GM23338 (cell line): ENCODE data around the gene FXYD7. TPM values are rescaled to one million over a fixed set of nuclear protein-coding genes. Genes with fewer than 3 reads are reported as not detected.

Source experiments
- ATAC-seq: fragments of 200-7000 bp; cut with Tn5 transposase; 3 replicates; pipeline ENCODE4 v1.9.1; 2020
- DNase-seq: peaks from one replicate; pipeline ENCODE4 v3.0.0-alpha.2; 2015; ENCODE audit warnings: low spot score
- H2AFZ ChIP-seq: fragments of 200-600 bp; sonication (generic); 2 replicates; pipeline ENCODE4 v1.8.0; 2016; ENCODE audit warnings: antibody characterized with exemption, mild to moderate bottlenecking, moderate library complexity
- H3F3A ChIP-seq: fragments of 200-600 bp; sonication (generic); replicated peaks from 2 replicates; pipeline ENCODE4 v1.8.0; 2017; ENCODE audit warnings: antibody characterized with exemption, mixed run types, low read depth
- H3K27ac ChIP-seq: fragments of 200-600 bp; sonication (generic); 2 replicates; pipeline ENCODE4 v1.6.1; 2016; ENCODE audit warnings: low read depth
- H3K27me3 ChIP-seq: fragments of 200-600 bp; sonication (generic); 2 replicates; pipeline ENCODE4 v1.8.0; 2016; ENCODE audit warnings: mild to moderate bottlenecking, mixed run types, moderate library complexity; ENCODE audit not compliant: insufficient read depth
- H3K36me3 ChIP-seq: fragments of 200-600 bp; sonication (generic); 2 replicates; pipeline ENCODE4 v1.8.0; 2016; ENCODE audit warnings: mild to moderate bottlenecking; ENCODE audit not compliant: insufficient read depth
- H3K4me1 ChIP-seq: fragments of 200-600 bp; sonication (generic); 2 replicates; pipeline ENCODE4 v1.8.0; 2016; ENCODE audit warnings: mild to moderate bottlenecking, moderate library complexity; ENCODE audit not compliant: insufficient read depth
- H3K4me2 ChIP-seq: fragments of 200-600 bp; sonication (generic); 2 replicates; pipeline ENCODE4 v1.7.1; 2017; ENCODE audit warnings: mixed run types
- H3K4me3 ChIP-seq: fragments of 200-600 bp; sonication (generic); 2 replicates; pipeline ENCODE4 v1.6.1; 2016; ENCODE audit warnings: mixed run types
- H3K79me2 ChIP-seq: fragments of 200-600 bp; sonication (generic); replicated peaks from 2 replicates; pipeline ENCODE4 v1.8.0; 2017; ENCODE audit warnings: mild to moderate bottlenecking; ENCODE audit not compliant: insufficient read depth
- H3K9me2 ChIP-seq: fragments of 200-600 bp; sonication (generic); 2 replicates; pipeline ENCODE4 v1.8.0; 2017; ENCODE audit not compliant: insufficient read depth
- H4K20me1 ChIP-seq: fragments of 200-600 bp; sonication (generic); replicated peaks from 2 replicates; pipeline ENCODE4 v1.8.0; 2017; ENCODE audit warnings: mild to moderate bottlenecking; ENCODE audit not compliant: insufficient read depth
- H3K27ac Mint-ChIP-seq: 2 replicates; pipeline ENCODE4 v1.8.0; 2020; ENCODE audit warnings: inconsistent platforms, mild to moderate bottlenecking, moderate library complexity, mixed read lengths
- H3K27me3 Mint-ChIP-seq: 3 replicates; pipeline ENCODE4 v1.8.0; 2022; ENCODE audit warnings: low read depth, mild to moderate bottlenecking, moderate library complexity, mixed read lengths, inconsistent platforms; ENCODE audit not compliant: insufficient read depth, poor library complexity
- H3K36me3 Mint-ChIP-seq: 3 replicates; pipeline ENCODE4 v1.8.0; 2021; ENCODE audit warnings: low read depth, mild to moderate bottlenecking, inconsistent platforms, moderate library complexity, mixed read lengths
- H3K4me1 Mint-ChIP-seq: 3 replicates; pipeline ENCODE4 v1.8.0; 2020; ENCODE audit warnings: mild to moderate bottlenecking, inconsistent platforms, mixed read lengths
- H3K4me3 Mint-ChIP-seq: 3 replicates; pipeline ENCODE4 v1.8.0; 2021; ENCODE audit warnings: moderate library complexity, mild to moderate bottlenecking, inconsistent platforms, mixed read lengths
- H3K9me3 Mint-ChIP-seq: 3 replicates; pipeline ENCODE4 v1.8.0; 2020; ENCODE audit warnings: moderate library complexity, mild to moderate bottlenecking, inconsistent platforms, mixed read lengths
- CREB1 ChIP-seq: fragments of 250-450 bp; sonication (Bioruptor Pico); IDR thresholded peaks from 2 replicates; pipeline ENCODE4 v1.5.0; 2020; ENCODE audit warnings: low read depth, mild to moderate bottlenecking, moderate library complexity
- EZH2 ChIP-seq: fragments of 200-600 bp; sonication (generic); IDR thresholded peaks from one replicate; pipeline ENCODE4 v1.8.0; 2017; ENCODE audit warnings: antibody characterized with exemption, mild to moderate bottlenecking, low read depth; ENCODE audit not compliant: unreplicated experiment
- EZH2phosphoT487 ChIP-seq: fragments of 200-600 bp; sonication (generic); IDR thresholded peaks from one replicate; pipeline ENCODE4 v1.8.1; 2018; ENCODE audit warnings: antibody characterized with exemption; ENCODE audit not compliant: unreplicated experiment
- JUNB ChIP-seq: IDR thresholded peaks from one replicate; pipeline ENCODE4 v1.6.1; 2016; ENCODE audit warnings: antibody characterized with exemption; ENCODE audit not compliant: unreplicated experiment
- NANOG ChIP-seq: IDR thresholded peaks from 2 replicates; pipeline ENCODE4 v1.6.1; 2016; ENCODE audit warnings: antibody characterized with exemption, borderline replicate concordance
- POLR2AphosphoS5 ChIP-seq: IDR thresholded peaks from 2 replicates; pipeline ENCODE4 v1.6.1; 2016; ENCODE audit warnings: antibody characterized with exemption, low read depth
- STAT1 ChIP-seq: IDR thresholded peaks from one replicate; pipeline ENCODE4 v1.6.1; 2016; ENCODE audit warnings: antibody characterized with exemption; ENCODE audit not compliant: unreplicated experiment
- ZNF114 ChIP-seq: fragments of 250-450 bp; sonication (Bioruptor Pico); IDR thresholded peaks from 2 replicates; pipeline ENCODE4 v1.5.0; 2020; ENCODE audit warnings: mild to moderate bottlenecking, moderate library complexity
- ZNF331 ChIP-seq: fragments of 250-450 bp; sonication (Bioruptor Pico); IDR thresholded peaks from 2 replicates; pipeline ENCODE4 v1.5.0; 2020; ENCODE audit warnings: low read depth, mild to moderate bottlenecking, moderate library complexity
- ZNF462 ChIP-seq: fragments of 250-450 bp; sonication (Bioruptor Pico); IDR thresholded peaks from 2 replicates; pipeline ENCODE4 v1.5.0; 2020; ENCODE audit warnings: mild to moderate bottlenecking, moderate library complexity
- polyA plus RNA-seq: library from polyadenylated mRNA; unstranded; fragments of >200 nt; fragmentation: Nextera tagmentation; extraction: Ambion mirVana; gene quantifications from 2 replicates; pipeline ENCODE4 v1.2.1, GENCODE V29; 2016
- total RNA-seq: library from RNA; depleted of rRNA; stranded (reverse); fragments of >200 nt; shearing (Covaris generic); gene quantifications from 2 replicates; pipeline ENCODE4 v1.2.3, GENCODE V29; 2014
- TF ChIP-seq, protein P1 (sequence below), 2 experiments: fragments of 200-600 bp in 1 of 2; sonication (generic) in 1 of 2; conservative IDR thresholded peaks; 2 replicates each; pipeline versions ENCODE4 v1.5.1 to v1.6.1; 2016 to 2017; ENCODE audit warnings: antibody characterized with exemption in 2 of 2, low read depth in 2 of 2, mild to moderate bottlenecking in 2 of 2, moderate library complexity in 1 of 2
- TF ChIP-seq, protein P2 (sequence below): IDR thresholded peaks from one replicate; pipeline ENCODE4 v1.6.1; 2018; ENCODE audit warnings: antibody characterized with exemption; ENCODE audit not compliant: unreplicated experiment
- TF ChIP-seq, protein P3 (sequence below): IDR thresholded peaks from 2 replicates; pipeline ENCODE4 v1.6.1; 2016; ENCODE audit warnings: antibody characterized with exemption

FXYD7 gene
- total and polyA plus RNA-seq, 2 experiments from 2014 or later, result 9.6 to 44.0 TPM

DNA sequence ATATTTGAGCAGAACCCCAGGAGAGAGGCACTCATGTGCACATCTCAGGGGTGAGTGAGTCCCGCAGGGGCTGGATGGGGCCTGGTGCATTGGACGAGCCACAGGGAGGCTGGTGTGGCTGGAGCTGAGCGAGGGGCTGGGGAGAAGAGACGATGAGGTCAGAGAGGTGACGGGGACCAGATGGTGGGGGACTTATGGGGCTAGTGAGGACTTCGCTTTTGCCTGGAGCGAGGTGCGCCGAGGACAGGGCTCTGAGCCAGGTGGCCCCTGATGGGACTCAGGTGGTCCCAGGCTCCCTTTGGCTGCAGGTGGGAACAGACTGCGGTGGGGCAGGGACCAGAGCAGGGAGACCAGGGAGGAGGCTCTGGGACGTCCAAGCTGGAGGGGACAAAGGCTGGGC, 34.3 kb upstream of the FXYD7 start:
- no peak overlapping the region for H3K4me3 Mint-ChIP-seq
- no peaks in the 10 kb centered on the region; the same call in 1 of the 3 replicates for H3K9me3 Mint-ChIP-seq

More for the DNA sequence above, 34.3 kb upstream of the FXYD7 start:
- H3F3A ChIP-seq, result no peaks in the 10 kb centered on the region
- H3K4me1 Mint-ChIP-seq, result peaks cover 16% of the 10 kb centered on the region
- H3K9me2 ChIP-seq, result no peaks in the 10 kb centered on the region
- no peaks in the 10 kb centered on the region for H4K20me1 ChIP-seq
- H3K27me3 Mint-ChIP-seq, result peaks cover 19% of the 10 kb centered on the region
- no peaks in the 10 kb centered on the region for H3K79me2 ChIP-seq
- peaks cover 4% of the 10 kb centered on the region for H3K4me1 ChIP-seq
- H3K4me3 ChIP-seq, result no peak overlapping the region
- no peak overlapping the region for H2AFZ ChIP-seq
- ATAC-seq (no peak), DNase-seq (no peak)
- TF ChIP-seq ZNF331 (CRISPR knock-in tag), result no peak
- TF ChIP-seq, protein P1, sequence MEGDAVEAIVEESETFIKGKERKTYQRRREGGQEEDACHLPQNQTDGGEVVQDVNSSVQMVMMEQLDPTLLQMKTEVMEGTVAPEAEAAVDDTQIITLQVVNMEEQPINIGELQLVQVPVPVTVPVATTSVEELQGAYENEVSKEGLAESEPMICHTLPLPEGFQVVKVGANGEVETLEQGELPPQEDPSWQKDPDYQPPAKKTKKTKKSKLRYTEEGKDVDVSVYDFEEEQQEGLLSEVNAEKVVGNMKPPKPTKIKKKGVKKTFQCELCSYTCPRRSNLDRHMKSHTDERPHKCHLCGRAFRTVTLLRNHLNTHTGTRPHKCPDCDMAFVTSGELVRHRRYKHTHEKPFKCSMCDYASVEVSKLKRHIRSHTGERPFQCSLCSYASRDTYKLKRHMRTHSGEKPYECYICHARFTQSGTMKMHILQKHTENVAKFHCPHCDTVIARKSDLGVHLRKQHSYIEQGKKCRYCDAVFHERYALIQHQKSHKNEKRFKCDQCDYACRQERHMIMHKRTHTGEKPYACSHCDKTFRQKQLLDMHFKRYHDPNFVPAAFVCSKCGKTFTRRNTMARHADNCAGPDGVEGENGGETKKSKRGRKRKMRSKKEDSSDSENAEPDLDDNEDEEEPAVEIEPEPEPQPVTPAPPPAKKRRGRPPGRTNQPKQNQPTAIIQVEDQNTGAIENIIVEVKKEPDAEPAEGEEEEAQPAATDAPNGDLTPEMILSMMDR (conservative IDR thresholded peaks at IDR 0.05; ENCODE audit: low read depth in 2 of 2), result no peak
- no peak for TF ChIP-seq ZNF462 (CRISPR knock-in tag)
- TF ChIP-seq STAT1, result no peak
- no peak for TF ChIP-seq EZH2phosphoT487
- TF ChIP-seq ZNF114 (CRISPR knock-in tag), result no peak
- no peak for TF ChIP-seq JUNB
- no peak for TF ChIP-seq NANOG
- TF ChIP-seq, protein P2, sequence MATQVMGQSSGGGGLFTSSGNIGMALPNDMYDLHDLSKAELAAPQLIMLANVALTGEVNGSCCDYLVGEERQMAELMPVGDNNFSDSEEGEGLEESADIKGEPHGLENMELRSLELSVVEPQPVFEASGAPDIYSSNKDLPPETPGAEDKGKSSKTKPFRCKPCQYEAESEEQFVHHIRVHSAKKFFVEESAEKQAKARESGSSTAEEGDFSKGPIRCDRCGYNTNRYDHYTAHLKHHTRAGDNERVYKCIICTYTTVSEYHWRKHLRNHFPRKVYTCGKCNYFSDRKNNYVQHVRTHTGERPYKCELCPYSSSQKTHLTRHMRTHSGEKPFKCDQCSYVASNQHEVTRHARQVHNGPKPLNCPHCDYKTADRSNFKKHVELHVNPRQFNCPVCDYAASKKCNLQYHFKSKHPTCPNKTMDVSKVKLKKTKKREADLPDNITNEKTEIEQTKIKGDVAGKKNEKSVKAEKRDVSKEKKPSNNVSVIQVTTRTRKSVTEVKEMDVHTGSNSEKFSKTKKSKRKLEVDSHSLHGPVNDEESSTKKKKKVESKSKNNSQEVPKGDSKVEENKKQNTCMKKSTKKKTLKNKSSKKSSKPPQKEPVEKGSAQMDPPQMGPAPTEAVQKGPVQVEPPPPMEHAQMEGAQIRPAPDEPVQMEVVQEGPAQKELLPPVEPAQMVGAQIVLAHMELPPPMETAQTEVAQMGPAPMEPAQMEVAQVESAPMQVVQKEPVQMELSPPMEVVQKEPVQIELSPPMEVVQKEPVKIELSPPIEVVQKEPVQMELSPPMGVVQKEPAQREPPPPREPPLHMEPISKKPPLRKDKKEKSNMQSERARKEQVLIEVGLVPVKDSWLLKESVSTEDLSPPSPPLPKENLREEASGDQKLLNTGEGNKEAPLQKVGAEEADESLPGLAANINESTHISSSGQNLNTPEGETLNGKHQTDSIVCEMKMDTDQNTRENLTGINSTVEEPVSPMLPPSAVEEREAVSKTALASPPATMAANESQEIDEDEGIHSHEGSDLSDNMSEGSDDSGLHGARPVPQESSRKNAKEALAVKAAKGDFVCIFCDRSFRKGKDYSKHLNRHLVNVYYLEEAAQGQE, result no peak
- no peak for TF ChIP-seq CREB1 (CRISPR knock-in tag)
- TF ChIP-seq, protein P3, sequence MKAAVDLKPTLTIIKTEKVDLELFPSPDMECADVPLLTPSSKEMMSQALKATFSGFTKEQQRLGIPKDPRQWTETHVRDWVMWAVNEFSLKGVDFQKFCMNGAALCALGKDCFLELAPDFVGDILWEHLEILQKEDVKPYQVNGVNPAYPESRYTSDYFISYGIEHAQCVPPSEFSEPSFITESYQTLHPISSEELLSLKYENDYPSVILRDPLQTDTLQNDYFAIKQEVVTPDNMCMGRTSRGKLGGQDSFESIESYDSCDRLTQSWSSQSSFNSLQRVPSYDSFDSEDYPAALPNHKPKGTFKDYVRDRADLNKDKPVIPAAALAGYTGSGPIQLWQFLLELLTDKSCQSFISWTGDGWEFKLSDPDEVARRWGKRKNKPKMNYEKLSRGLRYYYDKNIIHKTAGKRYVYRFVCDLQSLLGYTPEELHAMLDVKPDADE, result no peak
- no peak for TF ChIP-seq POLR2AphosphoS5
- no peak for TF ChIP-seq EZH2
- H3K36me3 ChIP-seq, result no peaks in the 10 kb centered on the region
- H3K4me2 ChIP-seq, result no peak overlapping the region
- H3K27me3 ChIP-seq, result no peaks in the 10 kb centered on the region
- H3K36me3 Mint-ChIP-seq, result peaks cover 11% of the 10 kb centered on the region; the same call in 1 of the 3 replicates
- H3K27ac ChIP-seq, result no peak overlapping the region
- H3K27ac Mint-ChIP-seq, result no peak overlapping the region
